Esophagus squamous epithelium (tissue), 4 donors: ENCODE measurements around the gene HELZ.
"Not testable (repeated sequence)": the region's sequence is repeated elsewhere in the genome, so short reads cannot be mapped to it uniquely, and the experiment has no call there.

Experiments
- POLR2A ChIP-seq, 4 donors: fragments of 450-650 bp; IDR thresholded peaks; one replicate each; pipeline ENCODE4 v1.6.1; 2017; ENCODE audit warnings: antibody characterized with exemption in 4 of 4, mild to moderate bottlenecking in 4 of 4, moderate library complexity in 3 of 4
- TF ChIP-seq, protein P1 (sequence below), 6 experiments: fragments of 450-650 bp in 4 of 6; fragments of 200-600 bp in 2 of 6; sonication (generic) in 2 of 6; IDR thresholded peaks; one replicate each; pipeline ENCODE4 v1.5.1; 2016 to 2019; ENCODE audit warnings: antibody characterized with exemption in 6 of 6, mild to moderate bottlenecking in 4 of 6, moderate library complexity in 4 of 6

DNA sequence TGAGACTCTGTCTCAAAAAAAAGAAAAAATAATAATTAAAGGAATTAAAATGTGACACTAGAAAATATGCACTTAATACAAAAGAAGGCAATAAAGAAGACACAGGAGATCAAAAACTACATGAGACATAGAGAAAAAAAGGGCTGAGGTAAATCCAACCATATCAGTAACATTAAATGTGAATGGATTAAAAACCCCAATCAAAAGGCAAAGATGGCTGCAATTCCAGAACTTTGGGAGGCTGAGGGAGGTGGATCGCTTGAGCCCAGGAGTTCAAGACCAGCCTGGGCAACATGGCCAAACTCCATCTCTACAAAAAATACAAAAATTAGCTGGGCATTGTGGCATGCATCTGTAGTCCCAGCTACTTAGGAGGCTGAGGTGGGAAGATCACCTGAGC, 103.0 kb downstream of the HELZ start:
- TF ChIP-seq, protein P1, sequence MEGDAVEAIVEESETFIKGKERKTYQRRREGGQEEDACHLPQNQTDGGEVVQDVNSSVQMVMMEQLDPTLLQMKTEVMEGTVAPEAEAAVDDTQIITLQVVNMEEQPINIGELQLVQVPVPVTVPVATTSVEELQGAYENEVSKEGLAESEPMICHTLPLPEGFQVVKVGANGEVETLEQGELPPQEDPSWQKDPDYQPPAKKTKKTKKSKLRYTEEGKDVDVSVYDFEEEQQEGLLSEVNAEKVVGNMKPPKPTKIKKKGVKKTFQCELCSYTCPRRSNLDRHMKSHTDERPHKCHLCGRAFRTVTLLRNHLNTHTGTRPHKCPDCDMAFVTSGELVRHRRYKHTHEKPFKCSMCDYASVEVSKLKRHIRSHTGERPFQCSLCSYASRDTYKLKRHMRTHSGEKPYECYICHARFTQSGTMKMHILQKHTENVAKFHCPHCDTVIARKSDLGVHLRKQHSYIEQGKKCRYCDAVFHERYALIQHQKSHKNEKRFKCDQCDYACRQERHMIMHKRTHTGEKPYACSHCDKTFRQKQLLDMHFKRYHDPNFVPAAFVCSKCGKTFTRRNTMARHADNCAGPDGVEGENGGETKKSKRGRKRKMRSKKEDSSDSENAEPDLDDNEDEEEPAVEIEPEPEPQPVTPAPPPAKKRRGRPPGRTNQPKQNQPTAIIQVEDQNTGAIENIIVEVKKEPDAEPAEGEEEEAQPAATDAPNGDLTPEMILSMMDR (IDR thresholded peaks at IDR 0.05): not testable (repeated sequence)
- TF ChIP-seq POLR2A (IDR thresholded peaks at IDR 0.05): not testable (repeated sequence)
